Activated T-helper 1 cell treated with anti-CD3 and anti-CD28 coated beads, Interleukin-12 subunit alpha, Interleukin-12 subunit beta, Interleukin-2, Interleukin-4 antibody, amounts not matched to agents 30 ng/mL and 10 ng/mL and 1 ng/mL, durations not matched to agents 14 hours and 24 hours and 36 hours (primary cell): ENCODE results near the gene CUL1. TPM values are rescaled to one million over a fixed set of nuclear protein-coding genes. Genes with fewer than 3 reads are reported as not detected.

Experiments
- DNase-seq: peaks from one replicate; pipeline ENCODE4 v3.0.0; 2021; ENCODE audit warnings: low spot score
- H3K27ac Mint-ChIP-seq: one replicate; pipeline ENCODE4 v1.8.0; 2021; ENCODE audit warnings: mild to moderate bottlenecking, mixed read lengths
- H3K27me3 Mint-ChIP-seq: one replicate; pipeline ENCODE4 v1.8.0; 2022; ENCODE audit warnings: mild to moderate bottlenecking, moderate library complexity, mixed read lengths; ENCODE audit not compliant: insufficient read depth
- H3K36me3 Mint-ChIP-seq: one replicate; pipeline ENCODE4 v1.8.0; 2021; ENCODE audit warnings: low read depth, mixed read lengths
- H3K4me1 Mint-ChIP-seq: one replicate; pipeline ENCODE4 v1.8.0; 2021; ENCODE audit warnings: low read depth, mixed read lengths
- H3K4me3 Mint-ChIP-seq: one replicate; pipeline ENCODE4 v1.8.0; 2021; ENCODE audit warnings: mild to moderate bottlenecking, moderate library complexity, mixed read lengths
- H3K9me3 Mint-ChIP-seq: one replicate; pipeline ENCODE4 v1.8.0; 2021; ENCODE audit warnings: mixed read lengths
- intact Hi-C: fragments of 100-400 bp; cut with micrococcal nuclease; formaldehyde crosslinking; loops from one replicate; pipeline ENCODE4 v1.15.1; 2024
- total RNA-seq: library from RNA; stranded (reverse); gene quantifications from 2 replicates; pipeline ENCODE4 v1.2.3, GENCODE V29; 2022

Gene CUL1
- total RNA-seq, 1 donor from 2014 or later: 79.3 TPM

GRCh38 chr7:148676291-148676690, 22.4 kb upstream of the CUL1 start:
- Mint-ChIP-seq H3K4me3 (no peak overlapping the region), H3K36me3 (peaks cover 1% of the 10 kb centered on the region), H3K9me3 (peaks cover 16% of the 10 kb centered on the region), H3K27ac (no peak overlapping the region), H3K4me1 (no peaks in the 10 kb centered on the region), H3K27me3 (peaks cover 16% of the 10 kb centered on the region)
- no peak for DNase-seq
- intact Hi-C loops: no loop called here

GRCh38 chr7:148681821-148682220, 16.9 kb upstream of the CUL1 start:
- peaks cover 9% of the 10 kb centered on the region for H3K9me3 Mint-ChIP-seq
- peaks cover 16% of the 10 kb centered on the region for H3K27me3 Mint-ChIP-seq
- no peak overlapping the region for H3K27ac Mint-ChIP-seq
- peaks cover 1% of the 10 kb centered on the region for H3K36me3 Mint-ChIP-seq
- no peak overlapping the region for H3K4me3 Mint-ChIP-seq
- DNase-seq: no peak
- H3K4me1 Mint-ChIP-seq: no peaks in the 10 kb centered on the region
- intact Hi-C loops: no loop called here

- Mint-ChIP-seq H3K4me1 (no peaks in the 10 kb centered on the region), H3K9me3 (peaks cover 9% of the 10 kb centered on the region), H3K36me3 (peaks cover 1% of the 10 kb centered on the region), H3K27ac (no peak overlapping the region), H3K27me3 (peaks cover 10% of the 10 kb centered on the region), H3K4me3 (no peak overlapping the region)
- DNase-seq: no peak
- intact Hi-C loops: no loop called here
These were observed 14.3 kb upstream of the CUL1 start for GRCh38 chr7:148684289-148684830.

- Mint-ChIP-seq H3K36me3 (no peaks in the 10 kb centered on the region), H3K9me3 (peaks cover 3% of the 10 kb centered on the region), H3K4me1 (no peaks in the 10 kb centered on the region), H3K27ac (no peak overlapping the region), H3K27me3 (peaks cover 7% of the 10 kb centered on the region), H3K4me3 (no peak overlapping the region)
- intact Hi-C loops: no loop called here
- DNase-seq: no peak
These were observed 12.3 kb upstream of the CUL1 start for GRCh38 chr7:148686312-148686937.

GRCh38 chr7:148687555-148687954, 11.1 kb upstream of the CUL1 start:
- intact Hi-C loops: no loop called here
- Mint-ChIP-seq H3K36me3 (no peaks in the 10 kb centered on the region), H3K27me3 (peaks cover 3% of the 10 kb centered on the region), H3K9me3 (no peaks in the 10 kb centered on the region), H3K4me1 (no peaks in the 10 kb centered on the region), H3K4me3 (no peak overlapping the region), H3K27ac (peak overlapping the region; percentile 7)
- DNase-seq: no peak

- Mint-ChIP-seq H3K4me3 (no peak overlapping the region), H3K36me3 (no peaks in the 10 kb centered on the region), H3K4me1 (no peaks in the 10 kb centered on the region), H3K27me3 (peaks cover 3% of the 10 kb centered on the region), H3K27ac (no peak overlapping the region), H3K9me3 (no peaks in the 10 kb centered on the region)
- intact Hi-C loops: no loop called here
- DNase-seq: no peak
These were observed 10.2 kb upstream of the CUL1 start for GRCh38 chr7:148688526-148688925.

GRCh38 chr7:148693651-148694050, 5.1 kb upstream of the CUL1 start:
- Mint-ChIP-seq H3K4me1 (peaks cover 24% of the 10 kb centered on the region), H3K9me3 (no peaks in the 10 kb centered on the region), H3K27ac (no peak overlapping the region), H3K4me3 (no peak overlapping the region), H3K27me3 (peaks cover 6% of the 10 kb centered on the region), H3K36me3 (no peaks in the 10 kb centered on the region)
- DNase-seq: no peak
- intact Hi-C loops: no loop called here

GRCh38 chr7:148694631-148695030, 4.1 kb upstream of the CUL1 start:
- H3K27ac Mint-ChIP-seq: no peak overlapping the region
- no peak overlapping the region for H3K4me3 Mint-ChIP-seq

GRCh38 chr7:148695953-148696352, 2.8 kb upstream of the CUL1 start:
- Mint-ChIP-seq H3K27ac (peak overlapping the region; percentile 31), H3K36me3 (peaks cover 11% of the 10 kb centered on the region), H3K4me1 (peaks cover 36% of the 10 kb centered on the region), H3K27me3 (peaks cover 3% of the 10 kb centered on the region), H3K4me3 (no peak overlapping the region), H3K9me3 (no peaks in the 10 kb centered on the region)
- no peak for DNase-seq
- intact Hi-C loops: loop anchor here (2.0 to 5.0 kb wide), 3 partner anchors 31 to 187 kb away; no protein-coding TSS in a partner anchor

More at GRCh38 chr7:148694631-148695030, 4.1 kb upstream of the CUL1 start:
- DNase-seq: no peak
- intact Hi-C loops: loop anchor here (5.0 kb wide), 1 partner anchor 67 kb away; no protein-coding TSS in a partner anchor
- Mint-ChIP-seq H3K36me3 (no peaks in the 10 kb centered on the region), H3K9me3 (no peaks in the 10 kb centered on the region), H3K4me1 (peaks cover 24% of the 10 kb centered on the region), H3K27me3 (peaks cover 6% of the 10 kb centered on the region)

- Mint-ChIP-seq H3K27ac (peak overlapping the region; percentile 8), H3K27me3 (peaks cover 3% of the 10 kb centered on the region), H3K9me3 (no peaks in the 10 kb centered on the region), H3K4me1 (peaks cover 45% of the 10 kb centered on the region), H3K36me3 (peaks cover 14% of the 10 kb centered on the region), H3K4me3 (peak overlapping the region; percentile 2)
- no peak for DNase-seq
- intact Hi-C loops: loop anchor here (1.0 to 5.0 kb wide), 8 partner anchors 30 to 267 kb away; no protein-coding TSS in a partner anchor
These were observed 1.9 kb upstream of the CUL1 start for GRCh38 chr7:148696787-148697186.

- DNase-seq: peak; percentile 9
- Mint-ChIP-seq H3K4me3 (peak overlapping the region; percentile 90), H3K36me3 (peaks cover 14% of the 10 kb centered on the region), H3K4me1 (peaks cover 51% of the 10 kb centered on the region), H3K27ac (peak overlapping the region; percentile 95), H3K27me3 (peaks cover 3% of the 10 kb centered on the region), H3K9me3 (no peaks in the 10 kb centered on the region)
- intact Hi-C loops: loop anchor here (1.0 to 5.0 kb wide), 11 partner anchors 29 to 331 kb away; partner anchors contain the start of gene PDIA4
These were observed 1.3 kb upstream of the CUL1 start for GRCh38 chr7:148697256-148698006.

GRCh38 chr7:148698007-148698396, 701 bp upstream of the CUL1 start:
- H3K4me3 Mint-ChIP-seq: peak overlapping the region; percentile 90
- H3K27ac Mint-ChIP-seq: peak overlapping the region; percentile 95
- H3K9me3 Mint-ChIP-seq: no peaks in the 10 kb centered on the region
- H3K27me3 Mint-ChIP-seq: peaks cover 3% of the 10 kb centered on the region
- intact Hi-C loops: loop anchor here (1.0 to 5.0 kb wide), 4 partner anchors 71 to 331 kb away; partner anchors contain the start of gene PDIA4
- no peak for DNase-seq
- peaks cover 57% of the 10 kb centered on the region for H3K4me1 Mint-ChIP-seq
- peaks cover 14% of the 10 kb centered on the region for H3K36me3 Mint-ChIP-seq
